Omental fat pad (tissue), 4 donors: ENCODE measurements around the gene ARIH1. TPM values are rescaled to one million over a fixed set of nuclear protein-coding genes. Genes with fewer than 3 reads are reported as not detected.

ENCODE experiments used
- ATAC-seq: fragments of 150-250 bp; one replicate; pipeline ENCODE4 v1.9.1; 2016; ENCODE audit warnings: mild to moderate bottlenecking, moderate library complexity; ENCODE audit not compliant: low FRiP score
- DNase-seq: peaks from one replicate; pipeline ENCODE4 v3.0.0-alpha.2; 2019; ENCODE audit warnings: low spot score
- CTCF ChIP-seq, 3 donors: fragments of 450-650 bp; IDR thresholded peaks; one replicate each; pipeline ENCODE4 v1.5.1; 2016 to 2017; ENCODE audit warnings: antibody characterized with exemption in 3 of 3, mild to moderate bottlenecking in 3 of 3, moderate library complexity in 2 of 3
- total RNA-seq, 4 donors: library from RNA; depleted of rRNA; stranded (reverse); fragments of >200 nt; gene quantifications; one replicate each; pipeline ENCODE4 v1.1.0, GENCODE V29; 2016

The ARIH1 gene
- total RNA-seq, 4 donors from 2014 or later: 45.4 to 84.2 (median 63.2) TPM

GRCh38 chr15:72496783-72497182 is 22.7 kb downstream of the ARIH1 start:
- ATAC-seq (no peak), DNase-seq (no peak)
- TF ChIP-seq CTCF (IDR thresholded peaks at IDR 0.05): no peak

- no peak for TF ChIP-seq CTCF (IDR thresholded peaks at IDR 0.05)
- no peak for ATAC-seq
Observed at GRCh38 chr15:72497402-72497801, 23.3 kb downstream of the ARIH1 start.

GRCh38 chr15:72502220-72502809 is 28.2 kb downstream of the ARIH1 start:
- DNase-seq (no peak), ATAC-seq (no peak)
- no peak for TF ChIP-seq CTCF (IDR thresholded peaks at IDR 0.05)

More at GRCh38 chr15:72497402-72497801, 23.3 kb downstream of the ARIH1 start:
- DNase-seq: no peak

GRCh38 chr15:72503147-72503546 is 29.0 kb downstream of the ARIH1 start:
- ATAC-seq (no peak), DNase-seq (no peak)
- no peak for TF ChIP-seq CTCF (IDR thresholded peaks at IDR 0.05)

- no peak for ATAC-seq
- TF ChIP-seq CTCF (IDR thresholded peaks at IDR 0.05): no peak
- no peak for DNase-seq
Observed at GRCh38 chr15:72507402-72508092, 33.4 kb downstream of the ARIH1 start.

- TF ChIP-seq CTCF (IDR thresholded peaks at IDR 0.05): no peak
- DNase-seq: no peak
- ATAC-seq: no peak
Observed at GRCh38 chr15:72509484-72509883, 35.4 kb downstream of the ARIH1 start.

- ATAC-seq: no peak
- no peak for TF ChIP-seq CTCF (IDR thresholded peaks at IDR 0.05)
- DNase-seq: no peak
Observed at GRCh38 chr15:72511536-72511935, 37.4 kb downstream of the ARIH1 start.
